Sigmoid colon (tissue), 4 donors: ENCODE results near the gene KCNF1.

Source experiments
- CTCF ChIP-seq, 4 experiments: fragments of 450-650 bp in 3 of 4; fragments of 200-600 bp in 1 of 4; IDR thresholded peaks; one replicate each; pipeline ENCODE4 v1.5.1; 2016 to 2019; ENCODE audit warnings: antibody characterized with exemption in 4 of 4, mild to moderate bottlenecking in 3 of 4, moderate library complexity in 2 of 4
- POLR2AphosphoS5 ChIP-seq, 4 donors: sonication (generic); formaldehyde crosslinking; IDR thresholded peaks; one replicate each; pipeline ENCODE4 v1.6.1; 2017; ENCODE audit warnings: antibody characterized with exemption in 4 of 4

GRCh38 chr2:10914272-10914693 lies 2.5 kb downstream of the KCNF1 start:
- TF ChIP-seq CTCF (IDR thresholded peaks at IDR 0.05) (peak in 2 of 4 experiments; percentile 27 to 35), POLR2AphosphoS5 (IDR thresholded peaks at IDR 0.05) (no peak)
